Astrocyte of the spinal cord (primary cell): ENCODE measurements around the gene WIPF2.

Source experiments
- DNase-seq: peaks from one replicate; pipeline ENCODE4 v3.0.0; 2011; ENCODE audit warnings: low read depth, low spot score
- H3K4me3 ChIP-seq: 2 replicates; pipeline ENCODE4 v1.5.1; 2011; ENCODE audit warnings: low read depth, mild to moderate bottlenecking, low read length, moderate library complexity
- CTCF ChIP-seq: IDR thresholded peaks from 2 replicates; pipeline ENCODE4 v1.5.1; 2012; ENCODE audit warnings: low read depth, mild to moderate bottlenecking, low read length, inconsistent platforms
- in situ Hi-C: cut with HindIII; loops from 2 replicates; pipeline ENCODE4 v1.10.0; 2017; ENCODE audit warnings: low sequenced_read_pairs

The WIPF2 gene

GRCh38 chr17:40325156-40326013 lies 106.3 kb downstream of the WIPF2 start:
- H3K4me3 ChIP-seq, result no peak overlapping the region
- TF ChIP-seq CTCF, result no peak
- in situ Hi-C loops, result no loop called here
- no peak for DNase-seq

- H3K4me3 ChIP-seq, result no peak overlapping the region
- DNase-seq, result no peak
- no peak for TF ChIP-seq CTCF
- in situ Hi-C loops, result no loop called here
These were observed 107.1 kb downstream of the WIPF2 start for GRCh38 chr17:40326014-40326831.

- no peak for DNase-seq
- no peak for TF ChIP-seq CTCF
- in situ Hi-C loops, result no loop called here
- H3K4me3 ChIP-seq, result no peak overlapping the region
These were observed 107.7 kb downstream of the WIPF2 start for GRCh38 chr17:40326832-40327199.

- in situ Hi-C loops, result no loop called here
- H3K4me3 ChIP-seq, result no peak overlapping the region
- TF ChIP-seq CTCF, result no peak
- DNase-seq, result no peak
These were observed 108.2 kb downstream of the WIPF2 start for GRCh38 chr17:40327244-40327729.

GRCh38 chr17:40327735-40328385 lies 108.8 kb downstream of the WIPF2 start:
- H3K4me3 ChIP-seq, result no peak overlapping the region
- DNase-seq, result no peak
- TF ChIP-seq CTCF, result no peak
- in situ Hi-C loops, result no loop called here

GRCh38 chr17:40328386-40328766 lies 109.3 kb downstream of the WIPF2 start:
- in situ Hi-C loops, result no loop called here
- DNase-seq, result no peak
- TF ChIP-seq CTCF, result no peak
- no peak overlapping the region for H3K4me3 ChIP-seq
